ENCODE measurements around the gene AQP12B.
"Not testable (repeated sequence)": the region's sequence is repeated elsewhere in the genome, so short reads cannot be mapped to it uniquely, and the experiment has no call there.

Gene AQP12B

GRCh38 chr2:240682431-240683224 is at the start of gene AQP12B:
TSS of gene AQP12B (minus strand) at chr2:240682885. CDS start at chr2:240682837, 48 bp downstream.
- not testable (repeated sequence) for ATAC-seq

- ATAC-seq: no peak
Observed at GRCh38 chr2:240732184-240732583, 49.5 kb upstream of the AQP12B start.

GRCh38 chr2:240731178-240731545 is 48.5 kb upstream of the AQP12B start:
- no peak for ATAC-seq

- ATAC-seq: no peak
Observed at GRCh38 chr2:240730501-240731177, 48.0 kb upstream of the AQP12B start.

- no peak for ATAC-seq
Observed at GRCh38 chr2:240728827-240729226, 46.1 kb upstream of the AQP12B start.

GRCh38 chr2:240728361-240728760 is 45.7 kb upstream of the AQP12B start:
- no peak for ATAC-seq

GRCh38 chr2:240727913-240728312 is 45.2 kb upstream of the AQP12B start:
- ATAC-seq: no peak

GRCh38 chr2:240727439-240727838 is 44.8 kb upstream of the AQP12B start:
- ATAC-seq: no peak

- no peak for ATAC-seq
Observed at GRCh38 chr2:240726876-240727275, 44.2 kb upstream of the AQP12B start.

- no peak for ATAC-seq
Observed at GRCh38 chr2:240725671-240726070, 43.0 kb upstream of the AQP12B start.

- ATAC-seq: no peak
Observed at GRCh38 chr2:240725266-240725665, 42.6 kb upstream of the AQP12B start.

GRCh38 chr2:240724431-240724830 is 41.7 kb upstream of the AQP12B start:
- ATAC-seq: no peak

GRCh38 chr2:240723851-240724250 is 41.2 kb upstream of the AQP12B start:
- no peak for ATAC-seq

GRCh38 chr2:240722796-240723735 is 40.4 kb upstream of the AQP12B start:
- no peak for ATAC-seq

GRCh38 chr2:240722376-240722775 is 39.7 kb upstream of the AQP12B start:
- ATAC-seq: no peak

- ATAC-seq: no peak
Observed at GRCh38 chr2:240721596-240722180, 39.0 kb upstream of the AQP12B start.

- ATAC-seq: no peak
Observed at GRCh38 chr2:240720686-240721595, 38.3 kb upstream of the AQP12B start.

GRCh38 chr2:240719676-240720545 is 37.2 kb upstream of the AQP12B start:
- ATAC-seq: no peak

- no peak for ATAC-seq
Observed at GRCh38 chr2:240718896-240719490, 36.3 kb upstream of the AQP12B start.
